HS-5 (cell line): ENCODE measurements around the gene KCNAB1.
"Not testable (repeated sequence)": the region's sequence is repeated elsewhere in the genome, so short reads cannot be mapped to it uniquely, and the experiment has no call there.

Experiments
- DNase-seq: peaks from one replicate; pipeline ENCODE4 v3.0.0-alpha.2; 2012; ENCODE audit warnings: low read depth

The KCNAB1 gene

GRCh38 chr3:156222381-156222780, 102.0 kb downstream of the KCNAB1 start:
- not testable (repeated sequence) for DNase-seq

GRCh38 chr3:156224046-156224445, 103.7 kb downstream of the KCNAB1 start:
- DNase-seq, result not testable (repeated sequence)

- no peak for DNase-seq
These were observed 106.5 kb downstream of the KCNAB1 start for GRCh38 chr3:156226676-156227420.

- no peak for DNase-seq
These were observed 107.3 kb downstream of the KCNAB1 start for GRCh38 chr3:156227704-156228103.

- no peak for DNase-seq
These were observed 110.0 kb downstream of the KCNAB1 start for GRCh38 chr3:156230278-156230900.

- not testable (repeated sequence) for DNase-seq
These were observed 110.8 kb downstream of the KCNAB1 start for GRCh38 chr3:156231221-156231620.

GRCh38 chr3:156233876-156234275, 113.5 kb downstream of the KCNAB1 start:
- no peak for DNase-seq

GRCh38 chr3:156236556-156237260, 116.3 kb downstream of the KCNAB1 start:
- DNase-seq, result no peak

GRCh38 chr3:156240642-156241041, 120.3 kb downstream of the KCNAB1 start:
- DNase-seq, result no peak

- no peak for DNase-seq
These were observed 126.8 kb downstream of the KCNAB1 start for GRCh38 chr3:156246961-156247725.

- DNase-seq, result no peak
These were observed 130.2 kb downstream of the KCNAB1 start for GRCh38 chr3:156250550-156250949.

- DNase-seq, result no peak
These were observed 131.0 kb downstream of the KCNAB1 start for GRCh38 chr3:156251424-156251823.

GRCh38 chr3:156252656-156253055, 132.3 kb downstream of the KCNAB1 start:
- no peak for DNase-seq

GRCh38 chr3:156253150-156253549, 132.8 kb downstream of the KCNAB1 start:
- no peak for DNase-seq

- no peak for DNase-seq
These were observed 135.9 kb downstream of the KCNAB1 start for GRCh38 chr3:156256256-156256655.

- no peak for DNase-seq
These were observed 136.6 kb downstream of the KCNAB1 start for GRCh38 chr3:156256945-156257344.

- no peak for DNase-seq
These were observed 137.9 kb downstream of the KCNAB1 start for GRCh38 chr3:156258301-156258700.

GRCh38 chr3:156259896-156260295, 139.5 kb downstream of the KCNAB1 start:
- DNase-seq, result no peak

- no peak for DNase-seq
These were observed 140.0 kb downstream of the KCNAB1 start for GRCh38 chr3:156260331-156260730.

GRCh38 chr3:156264771-156265170, 144.4 kb downstream of the KCNAB1 start:
- peak; percentile 25 for DNase-seq

GRCh38 chr3:156271508-156271907, 151.1 kb downstream of the KCNAB1 start:
- no peak for DNase-seq

GRCh38 chr3:156271995-156272719, 151.8 kb downstream of the KCNAB1 start:
- DNase-seq, result no peak
